Activated T-helper 9 cell treated with anti-CD3 and anti-CD28 coated beads, Interleukin-2, amount 50 U/mL, for 16 hours (primary cell): Measurements from ENCODE around the gene MYO5A.

Experiments
- DNase-seq: peaks from one replicate; pipeline ENCODE4 v3.0.0-alpha.2; 2020; ENCODE audit warnings: low read depth

Gene MYO5A

GRCh38 chr15:52329150-52329549, 199.5 kb downstream of the MYO5A start:
- DNase-seq, result no peak

- DNase-seq, result no peak
These were observed 200.0 kb downstream of the MYO5A start for GRCh38 chr15:52328680-52329079.

GRCh38 chr15:52326756-52327155, 201.9 kb downstream of the MYO5A start:
- DNase-seq, result no peak

- no peak for DNase-seq
These were observed 204.6 kb downstream of the MYO5A start for GRCh38 chr15:52324109-52324508.

- no peak for DNase-seq
These were observed 209.8 kb downstream of the MYO5A start for GRCh38 chr15:52318729-52319500.

GRCh38 chr15:52317688-52318087, 211.0 kb downstream of the MYO5A start:
- DNase-seq, result no peak

GRCh38 chr15:52317022-52317421, 211.7 kb downstream of the MYO5A start:
- no peak for DNase-seq

GRCh38 chr15:52309154-52309548, 219.5 kb downstream of the MYO5A start:
- no peak for DNase-seq

- DNase-seq, result no peak
These were observed 220.1 kb downstream of the MYO5A start for GRCh38 chr15:52308446-52309153.

- no peak for DNase-seq
These were observed 220.8 kb downstream of the MYO5A start for GRCh38 chr15:52307847-52308246.

- DNase-seq, result no peak
These were observed 222.4 kb downstream of the MYO5A start for GRCh38 chr15:52306270-52306669.

- DNase-seq, result no peak
These were observed 225.4 kb downstream of the MYO5A start for GRCh38 chr15:52303093-52303772.

- DNase-seq, result no peak
These were observed 227.3 kb downstream of the MYO5A start for GRCh38 chr15:52301265-52301847.

- no peak for DNase-seq
These were observed 233.2 kb downstream of the MYO5A start, which contains the start of gene MYO5C for GRCh38 chr15:52295421-52296001. TSS of gene MYO5C (minus strand) at chr15:52295804. CDS start at chr15:52295636, 168 bp downstream.

GRCh38 chr15:52294881-52295420, 233.7 kb downstream of the MYO5A start:
- DNase-seq, result no peak

GRCh38 chr15:52292780-52293392, 235.8 kb downstream of the MYO5A start:
- DNase-seq, result no peak

- no peak for DNase-seq
These were observed 237.5 kb downstream of the MYO5A start for GRCh38 chr15:52291204-52291603.

- no peak for DNase-seq
These were observed 237.9 kb downstream of the MYO5A start for GRCh38 chr15:52290800-52291199.

GRCh38 chr15:52290329-52290728, 238.4 kb downstream of the MYO5A start:
- no peak for DNase-seq

GRCh38 chr15:52289629-52290081, 239.0 kb downstream of the MYO5A start:
- DNase-seq, result no peak

GRCh38 chr15:52288986-52289385, 239.7 kb downstream of the MYO5A start:
- no peak for DNase-seq
